Measurements from ENCODE around the gene CLEC16A.

The CLEC16A gene

DNA sequence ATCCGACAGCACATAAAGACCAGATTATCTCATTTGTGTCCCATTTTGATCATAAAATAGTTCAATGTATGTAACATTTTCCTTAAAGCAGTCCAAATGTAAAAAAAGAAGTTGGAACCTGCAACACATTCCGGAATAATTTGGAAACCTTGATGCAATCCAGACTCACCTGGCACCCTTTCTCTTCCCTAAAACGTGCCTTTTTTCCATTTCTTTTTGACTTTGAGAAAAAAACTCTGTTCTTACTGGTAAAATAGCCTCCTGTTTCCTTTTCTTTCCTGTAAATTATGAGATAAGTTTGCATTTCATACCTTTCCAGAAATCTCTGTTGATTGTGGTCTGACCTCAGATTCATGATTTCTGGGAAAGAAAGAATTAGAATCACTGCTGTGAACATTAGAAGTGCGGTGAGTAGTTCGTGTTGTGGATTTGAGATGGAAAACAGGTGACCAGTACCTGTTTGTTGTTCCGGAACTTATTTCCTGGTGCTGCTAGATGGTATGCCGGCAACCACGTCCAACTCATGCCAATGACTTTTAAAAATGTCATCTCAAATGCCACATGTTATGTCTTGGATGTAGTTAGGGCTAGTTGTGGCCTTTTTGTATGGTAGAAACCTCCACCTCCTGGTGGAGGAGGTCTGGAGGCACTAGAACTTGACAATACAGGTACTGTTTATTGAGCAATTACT is 203.5 kb downstream of the CLEC16A start:
- DNase-seq (ENCODE audit: extremely low read depth in 1 of 2, low read depth in 1 of 2) = no peak

DNA sequence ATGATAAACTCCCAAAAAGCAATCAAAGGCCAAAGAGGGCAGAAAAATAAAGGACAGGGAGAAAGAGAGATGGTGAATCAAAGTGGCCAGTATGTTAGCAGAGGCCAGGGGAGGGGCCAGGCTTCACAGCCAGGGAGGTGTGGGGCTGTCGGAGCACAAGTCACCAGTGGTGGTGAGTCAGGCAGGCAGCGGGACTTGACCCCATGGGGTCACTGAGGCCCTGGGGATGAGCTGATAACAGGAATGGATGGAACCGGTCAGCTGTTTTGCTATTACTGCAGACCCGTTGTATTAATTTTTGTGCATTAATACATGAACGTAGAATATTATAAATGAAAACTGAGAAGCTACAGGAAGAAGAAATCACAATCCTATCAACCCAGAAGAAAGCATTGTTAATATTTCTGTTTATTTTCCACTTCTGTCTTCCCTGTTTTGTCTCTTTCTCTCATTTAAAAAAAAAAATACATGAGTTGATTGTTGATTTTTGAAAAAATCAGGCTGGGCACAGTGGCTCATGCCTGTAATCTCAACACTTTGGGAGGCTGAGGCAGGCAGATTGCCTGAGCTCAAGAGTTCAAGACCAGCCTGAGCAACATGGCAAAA is 204.8 kb downstream of the CLEC16A start:
- DNase-seq (ENCODE audit: extremely low read depth in 1 of 2, low read depth in 1 of 2) = no peak

DNA sequence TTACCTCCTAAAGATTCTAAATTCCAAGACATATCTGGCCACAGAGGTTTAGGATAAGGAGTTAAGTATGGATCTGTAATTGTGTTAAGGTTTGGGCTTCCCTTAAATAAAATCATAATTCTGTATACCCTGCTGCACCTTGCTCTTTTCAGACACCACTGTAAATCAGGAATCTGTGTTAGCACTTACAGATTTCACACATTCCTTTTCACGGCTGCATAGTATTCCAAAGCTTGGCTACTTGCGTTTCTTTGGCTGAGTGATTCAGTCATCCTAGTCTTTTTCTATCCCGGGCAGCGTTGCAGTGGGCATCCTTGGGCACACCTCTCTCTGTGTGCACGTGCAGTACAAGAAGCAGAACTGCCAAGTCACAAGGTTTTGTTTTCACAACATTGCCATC is 205.8 kb downstream of the CLEC16A start:
- DNase-seq (ENCODE audit: extremely low read depth in 1 of 2, low read depth in 1 of 2) = no peak

DNA sequence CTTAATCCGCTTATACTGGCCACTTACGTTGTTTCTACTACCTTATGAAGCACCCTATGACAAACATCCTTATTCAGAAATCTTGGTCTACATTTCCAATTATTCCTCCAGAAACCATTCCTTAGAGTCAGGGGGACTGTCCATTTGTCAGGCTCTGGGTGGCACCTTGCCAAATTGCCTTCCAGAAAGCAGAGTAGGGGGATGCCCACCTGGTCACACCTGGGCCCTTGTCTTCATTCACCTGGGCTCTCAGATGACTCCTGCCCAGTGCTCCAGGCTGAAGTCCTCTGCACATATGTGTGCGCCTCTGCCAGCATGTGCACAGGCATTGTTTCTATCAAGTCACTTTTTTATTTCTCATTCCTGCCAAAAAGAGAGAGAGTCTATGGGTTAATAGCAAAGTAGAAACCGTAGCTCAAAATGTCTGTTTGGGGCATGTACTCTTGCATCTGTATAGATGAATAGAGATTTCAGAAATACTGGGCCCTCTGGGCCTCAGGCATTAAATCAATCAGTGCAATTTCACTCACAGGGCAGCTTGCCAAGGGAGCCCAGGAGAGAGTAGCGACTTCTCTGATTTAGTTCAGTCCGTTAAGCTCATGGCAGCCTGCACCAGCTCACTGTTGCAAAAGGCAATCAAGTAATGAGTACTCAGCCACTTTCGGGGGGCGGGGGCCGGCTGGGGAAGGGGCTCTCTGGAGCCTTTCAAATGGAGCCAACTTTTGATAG is 207.0 kb downstream of the CLEC16A start:
- no peak for DNase-seq (ENCODE audit: extremely low read depth in 1 of 2, low read depth in 1 of 2)

GRCh38 chr16:11151885-11152629 is 207.7 kb downstream of the CLEC16A start:
- DNase-seq (ENCODE audit: extremely low read depth in 1 of 2, low read depth in 1 of 2) = no peak

GRCh38 chr16:11152677-11153331 is 208.4 kb downstream of the CLEC16A start:
- DNase-seq (ENCODE audit: extremely low read depth in 1 of 2, low read depth in 1 of 2) = no peak

DNA sequence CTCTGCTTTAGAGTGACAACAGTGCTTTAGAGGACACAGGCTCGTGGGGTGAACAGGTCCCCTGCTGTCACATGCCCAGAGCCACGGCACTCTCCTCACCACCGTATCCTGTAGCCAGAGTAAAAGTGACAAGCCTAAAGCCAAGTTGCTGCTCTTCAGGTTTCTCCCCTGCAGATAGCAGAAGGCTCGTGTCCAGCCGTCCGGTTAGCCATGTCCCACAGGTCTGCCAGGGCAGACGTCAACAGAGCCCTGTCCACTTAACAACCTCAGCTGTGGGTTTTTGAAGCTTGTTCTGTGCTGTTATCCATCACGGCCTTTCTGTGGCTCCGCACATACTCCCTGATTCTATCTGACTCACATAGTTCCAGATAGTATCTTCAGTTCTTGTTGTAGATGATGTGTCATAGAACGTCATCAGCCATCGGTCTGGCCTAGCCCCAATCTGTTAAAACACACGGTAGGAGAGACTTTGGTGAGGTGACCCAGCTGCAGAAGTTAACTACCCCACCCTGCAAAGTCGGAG is 211.0 kb downstream of the CLEC16A start:
- no peak for DNase-seq (ENCODE audit: extremely low read depth in 1 of 2, low read depth in 1 of 2)

GRCh38 chr16:11156401-11156800 is 212.0 kb downstream of the CLEC16A start:
- no peak for DNase-seq (ENCODE audit: extremely low read depth in 1 of 2, low read depth in 1 of 2)

DNA sequence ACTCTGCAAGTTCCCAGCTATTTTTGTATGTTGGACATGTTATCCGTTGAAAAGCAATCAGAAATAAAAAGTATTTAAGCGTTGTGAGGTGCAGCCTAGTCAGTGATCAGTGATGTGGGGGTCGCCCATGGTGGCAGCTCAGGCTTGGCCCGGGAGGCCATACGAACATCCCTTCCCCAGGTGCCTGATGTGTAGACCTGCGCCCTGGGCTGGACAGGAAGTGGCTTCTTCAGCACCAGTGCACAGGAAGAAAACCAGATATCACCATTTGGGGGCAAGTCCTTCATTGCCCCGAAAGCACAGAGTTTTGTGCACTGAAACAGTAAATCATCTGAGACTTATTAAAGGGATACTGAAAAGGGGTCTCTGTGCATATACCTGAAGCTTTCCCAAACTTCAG is 212.8 kb downstream of the CLEC16A start:
- no peak for DNase-seq (ENCODE audit: extremely low read depth in 1 of 2, low read depth in 1 of 2)

GRCh38 chr16:11158018-11158417 is 213.7 kb downstream of the CLEC16A start:
- DNase-seq (ENCODE audit: extremely low read depth in 1 of 2, low read depth in 1 of 2) = no peak

DNA sequence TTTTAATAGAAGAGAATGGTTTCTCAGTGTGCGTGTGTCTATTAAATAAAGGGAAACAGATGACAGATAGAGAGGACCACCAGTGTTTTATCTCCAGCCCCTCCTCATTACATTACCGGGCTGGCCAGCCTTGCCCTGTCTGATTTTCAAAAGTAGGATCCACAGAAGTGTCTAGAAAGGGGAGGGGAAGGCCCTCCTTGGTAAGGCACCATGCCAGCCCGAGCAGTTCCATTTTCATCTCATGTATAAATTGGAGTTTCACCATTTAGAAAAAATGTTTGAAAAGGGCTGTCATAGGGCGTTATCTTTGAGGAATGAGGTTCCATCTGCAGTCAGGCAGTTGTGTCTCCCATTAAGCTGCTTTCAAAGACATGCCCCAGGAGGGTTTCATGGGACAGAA is 214.9 kb downstream of the CLEC16A start:
- no peak for DNase-seq (ENCODE audit: extremely low read depth in 1 of 2, low read depth in 1 of 2)

DNA sequence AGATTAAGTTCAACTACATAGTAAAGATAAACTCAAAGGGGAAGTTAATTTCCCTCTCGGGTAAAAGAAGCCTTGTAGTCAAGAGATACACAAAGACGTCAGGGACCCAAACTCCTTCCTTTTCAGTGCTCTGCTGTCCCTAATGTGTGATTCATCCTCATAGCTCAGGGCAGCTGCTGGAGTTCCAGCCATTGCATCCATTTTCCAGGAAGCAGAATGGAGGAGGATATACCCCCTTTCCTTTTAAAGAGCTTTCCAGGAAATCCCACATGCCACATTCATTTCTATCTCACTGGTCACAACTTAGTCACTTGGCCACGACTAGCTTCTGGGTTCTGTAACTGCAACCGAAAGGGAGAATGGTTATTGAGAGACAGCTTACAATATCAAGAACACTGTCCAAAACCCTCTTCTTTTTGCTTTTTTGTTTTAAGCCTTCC is 216.3 kb downstream of the CLEC16A start:
- no peak for DNase-seq (ENCODE audit: extremely low read depth in 1 of 2, low read depth in 1 of 2)

DNA sequence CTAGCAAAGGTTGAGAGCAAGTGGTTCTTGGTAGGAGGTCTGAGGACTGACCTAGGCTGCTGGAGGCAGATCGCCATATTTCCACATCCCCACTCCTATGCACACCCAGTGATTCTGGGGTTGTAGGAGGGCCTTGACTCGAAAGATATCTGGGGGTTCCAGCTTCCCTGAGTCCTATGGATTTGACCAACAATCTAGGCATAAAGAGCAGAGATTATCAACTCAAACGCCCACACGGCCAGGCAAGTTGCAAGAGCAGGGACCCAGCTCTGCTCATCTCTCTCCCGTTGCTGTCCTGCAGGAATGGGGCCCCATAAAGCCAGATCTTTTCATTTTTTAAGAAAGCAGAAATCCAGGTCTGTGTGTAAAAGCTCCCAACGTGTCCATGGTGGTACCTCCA is 217.1 kb downstream of the CLEC16A start:
- no peak for DNase-seq (ENCODE audit: extremely low read depth in 1 of 2, low read depth in 1 of 2)

- no peak for DNase-seq (ENCODE audit: extremely low read depth in 1 of 2, low read depth in 1 of 2)
Observed at GRCh38 chr16:11161974-11162373, 217.6 kb downstream of the CLEC16A start.

GRCh38 chr16:11162586-11163268 is 218.4 kb downstream of the CLEC16A start:
- DNase-seq (ENCODE audit: extremely low read depth in 1 of 2, low read depth in 1 of 2) = no peak

DNA sequence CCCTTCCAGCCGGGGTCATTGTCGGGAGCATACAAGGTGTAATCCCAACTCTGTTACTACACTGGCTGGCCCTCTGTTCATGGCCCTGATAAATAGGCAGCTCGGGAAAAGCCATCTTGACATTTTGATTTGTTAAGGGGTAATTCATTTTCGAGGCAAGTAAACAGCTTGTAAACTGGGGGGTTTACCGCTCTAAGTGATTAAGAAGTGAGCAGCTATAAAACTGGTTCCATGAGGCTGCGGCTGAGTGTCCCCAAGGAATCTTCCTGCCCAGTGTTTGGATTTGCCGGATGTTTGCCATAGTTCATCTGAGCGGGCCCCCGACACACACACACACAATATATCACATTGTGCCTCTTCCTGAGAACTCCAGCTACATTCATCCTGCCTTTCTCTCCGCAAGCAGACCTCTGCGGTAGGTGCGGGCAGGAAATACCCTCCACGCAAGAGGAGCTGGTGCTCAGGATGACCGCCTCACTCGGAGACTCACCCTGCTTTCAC is 219.4 kb downstream of the CLEC16A start:
- no peak for DNase-seq (ENCODE audit: extremely low read depth in 1 of 2, low read depth in 1 of 2)

GRCh38 chr16:11164482-11165270 is 220.3 kb downstream of the CLEC16A start:
- DNase-seq (ENCODE audit: extremely low read depth in 1 of 2, low read depth in 1 of 2) = no peak

DNA sequence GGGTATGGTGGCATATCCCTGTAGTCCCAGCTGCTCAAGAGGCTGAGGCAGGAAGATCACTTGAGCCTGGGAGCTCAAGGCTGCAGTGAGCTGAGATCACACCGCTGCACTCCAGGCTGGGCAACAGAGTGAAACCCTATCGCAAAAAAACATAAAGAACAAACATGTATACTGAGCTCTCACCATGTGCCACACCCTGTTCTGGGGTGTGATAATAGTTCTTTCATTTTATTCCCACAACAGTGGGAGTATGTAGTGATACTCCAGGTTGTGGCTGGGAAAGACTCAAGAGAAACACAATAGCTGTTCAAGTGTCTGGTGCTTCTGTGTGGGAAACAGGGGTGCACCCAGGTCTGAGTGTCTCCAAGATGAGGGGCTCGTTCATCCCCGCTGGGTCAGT is 221.0 kb downstream of the CLEC16A start:
- no peak for DNase-seq (ENCODE audit: extremely low read depth in 1 of 2, low read depth in 1 of 2)

Data from activated CD8-positive, alpha-beta memory T cell treated with anti-CD3 and anti-CD28 coated beads for 1 hour (primary cell).